Ammon's horn (tissue), 1 donor: ENCODE measurements around the gene BANP.
"Not testable (repeated sequence)": the region's sequence is repeated elsewhere in the genome, so short reads cannot be mapped to it uniquely, and the experiment has no call there.

Experiments used
- DNase-seq: peaks from one replicate; pipeline ENCODE4 v3.0.0-alpha.2; 2016; ENCODE audit warnings: low spot score

Gene BANP

DNA sequence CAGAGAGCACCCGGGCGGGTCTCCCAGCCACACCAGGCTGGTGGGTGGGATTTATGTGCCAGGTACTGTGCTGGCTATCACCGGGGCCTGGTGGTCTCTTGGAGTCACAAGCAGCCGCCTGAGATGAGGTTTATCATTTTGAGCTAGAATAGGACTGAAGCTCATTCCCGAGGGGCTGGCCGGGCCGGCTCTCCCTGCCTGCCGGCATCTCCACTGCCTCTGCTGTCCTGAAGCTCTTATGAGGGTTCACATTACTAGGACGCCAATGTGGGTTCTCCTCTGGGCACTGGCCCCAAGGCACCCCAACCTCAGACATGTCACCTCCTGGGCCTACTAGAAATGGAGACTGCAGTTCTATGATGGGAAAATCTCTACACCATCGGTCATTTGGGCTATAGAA, 137.4 kb downstream of the BANP start:
- not testable (repeated sequence) for DNase-seq

DNA sequence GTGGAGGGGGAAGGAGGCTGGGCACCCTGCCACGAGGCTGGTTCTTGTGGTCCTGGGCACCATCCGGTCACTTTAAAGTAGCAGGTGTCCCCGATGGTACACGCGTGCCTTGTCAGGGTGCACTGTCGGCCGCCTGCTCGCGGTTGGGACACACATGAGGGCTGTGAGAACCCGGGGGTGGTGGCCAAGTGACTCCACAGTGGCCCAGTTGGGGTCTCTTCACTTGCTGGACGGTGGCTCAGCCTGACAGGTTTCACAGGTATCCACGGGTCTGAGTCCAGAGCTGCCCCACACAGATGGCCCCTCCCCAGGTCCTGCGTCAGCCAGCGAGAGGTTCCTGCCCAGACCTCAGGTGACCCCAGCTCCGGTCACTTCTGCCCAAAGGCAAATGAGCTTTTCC, 137.8 kb downstream of the BANP start:
- not testable (repeated sequence) for DNase-seq

- peak; percentile 63 for DNase-seq
Measured at GRCh38 chr16:88089632-88090376, 138.6 kb downstream of the BANP start.

DNA sequence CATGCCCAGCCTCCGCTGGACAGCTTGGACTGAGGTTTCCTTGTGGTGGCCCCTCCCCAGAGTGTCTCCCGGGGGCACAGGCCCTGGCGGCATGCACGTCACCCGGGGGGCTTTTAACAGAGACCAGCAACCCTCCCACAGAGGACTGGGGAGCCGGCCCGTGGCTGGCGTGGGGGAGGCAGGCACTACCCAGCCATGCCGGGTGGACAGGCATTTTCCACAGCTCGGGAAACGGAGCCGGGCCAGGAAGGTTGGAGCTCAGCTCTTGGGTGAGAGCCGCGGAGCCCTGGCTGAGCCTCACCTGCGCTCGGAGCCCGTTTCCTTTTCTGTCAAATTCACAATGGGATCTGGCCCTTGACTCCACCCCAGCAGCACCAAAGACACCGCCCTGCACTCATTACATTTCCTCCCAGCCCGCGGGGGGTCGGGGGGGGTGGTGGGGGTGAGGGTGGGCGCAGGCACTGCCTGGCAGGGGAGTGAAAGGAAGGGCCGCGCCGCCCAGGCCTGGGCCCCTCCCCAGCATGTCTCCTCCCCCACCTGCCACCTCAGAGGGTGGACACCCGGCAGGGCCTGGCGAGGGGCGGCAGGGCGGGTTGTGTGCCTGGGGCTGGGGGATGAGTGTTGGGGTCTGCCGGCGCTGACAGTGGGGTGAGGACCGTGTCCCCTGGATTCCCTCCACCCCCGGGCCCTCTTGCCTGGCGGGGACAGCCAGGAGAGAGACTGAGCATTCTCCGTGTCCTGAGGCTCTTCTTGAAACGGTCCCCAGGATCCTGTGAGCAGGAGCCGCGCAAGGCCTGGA, 139.3 kb downstream of the BANP start:
- DNase-seq = not testable (repeated sequence)

DNA sequence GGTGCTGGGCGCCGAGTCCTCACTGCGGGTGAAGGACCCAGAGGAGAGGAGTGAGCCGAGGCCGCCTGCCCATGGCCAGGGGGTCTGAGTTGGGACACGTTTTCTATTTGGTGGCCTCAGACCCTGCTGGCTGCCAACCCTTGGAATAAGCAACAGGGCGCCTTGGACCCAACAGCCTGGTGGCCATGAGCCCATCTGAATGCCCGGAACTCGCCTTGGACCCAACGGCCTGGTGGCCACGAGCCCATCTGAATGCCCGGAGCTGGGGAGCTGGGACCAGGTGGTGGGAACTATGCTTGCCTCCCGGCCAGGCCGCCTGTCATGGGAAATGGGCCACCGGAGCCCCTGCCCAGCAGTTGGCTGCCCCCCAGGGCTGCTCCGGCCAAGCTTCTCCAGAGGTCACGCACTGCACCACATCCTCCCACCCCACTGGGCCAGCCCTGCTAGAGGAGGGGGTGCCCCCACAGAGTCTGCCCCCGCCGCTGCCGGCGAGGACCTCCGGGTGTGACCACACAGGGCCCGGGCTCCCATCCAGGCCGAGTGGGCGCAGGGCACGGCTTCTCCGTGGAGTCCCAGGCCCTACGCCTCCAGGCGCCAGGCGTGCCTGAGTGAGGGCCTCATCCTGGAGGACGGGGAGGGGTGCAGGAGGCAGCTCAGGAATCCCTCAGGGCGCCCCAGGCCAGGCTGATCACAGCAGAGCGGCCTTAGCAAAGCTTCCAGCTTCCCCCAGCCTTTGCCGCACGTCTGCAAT, 140.2 kb downstream of the BANP start:
- DNase-seq = not testable (repeated sequence)

DNA sequence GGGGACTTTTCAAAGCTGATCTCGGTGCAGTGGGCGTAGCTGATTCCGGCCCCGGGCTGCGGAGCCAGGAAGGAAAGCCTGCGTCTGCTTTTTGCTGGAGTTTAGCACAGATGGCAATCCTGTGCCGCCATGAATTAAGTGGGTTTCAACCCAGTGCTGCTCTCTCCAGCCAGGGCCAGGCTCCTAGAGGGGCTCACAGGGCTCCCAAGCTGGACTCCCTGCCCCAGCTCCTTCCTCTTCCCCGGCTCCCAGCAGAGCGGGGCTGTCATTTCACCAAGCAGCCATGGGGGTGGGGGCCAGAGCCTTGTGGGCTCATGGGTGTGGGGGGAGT, 140.7 kb downstream of the BANP start:
- DNase-seq = not testable (repeated sequence)

GRCh38 chr16:88092791-88093555, 141.7 kb downstream of the BANP start:
- DNase-seq = not testable (repeated sequence)

GRCh38 chr16:88093556-88094252, 142.5 kb downstream of the BANP start:
- DNase-seq = not testable (repeated sequence)

DNA sequence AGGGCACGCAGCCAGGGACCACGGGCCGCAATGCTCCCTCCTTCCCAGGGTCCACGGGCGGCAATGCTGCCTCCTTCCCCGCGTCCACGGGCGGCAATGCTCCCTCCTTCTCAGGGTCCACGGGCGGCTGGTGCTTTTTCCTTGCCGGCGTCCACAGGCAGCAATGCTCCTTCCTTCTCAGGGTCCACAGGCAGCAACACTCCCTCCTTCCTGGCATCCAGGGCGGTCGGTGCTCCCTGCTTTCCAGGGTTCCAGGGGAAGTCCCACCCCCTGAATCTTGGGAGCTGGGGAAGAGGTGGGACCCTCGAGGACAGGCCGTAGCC, 143.0 kb downstream of the BANP start:
- not testable (repeated sequence) for DNase-seq

- not testable (repeated sequence) for DNase-seq
Measured at GRCh38 chr16:88094900-88095299, 143.7 kb downstream of the BANP start.

DNA sequence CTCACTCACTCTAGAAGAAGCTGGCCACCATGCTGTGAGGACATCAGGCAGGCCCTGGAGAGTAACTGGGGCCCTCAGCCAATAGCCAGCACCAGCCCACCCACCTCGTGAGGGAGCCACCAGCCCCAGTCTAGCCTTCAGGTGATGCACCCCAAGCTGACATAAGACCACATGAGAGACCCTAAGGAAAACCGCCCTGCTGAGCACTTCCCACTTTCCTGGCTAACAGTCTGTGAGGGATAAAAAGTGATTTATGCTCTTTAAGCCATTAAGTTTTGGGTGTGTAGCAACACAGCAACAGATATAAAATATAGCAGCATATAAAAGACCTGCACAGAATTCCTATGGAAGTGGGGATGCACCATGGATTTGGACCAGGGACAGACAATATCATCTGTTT, 145.4 kb downstream of the BANP start:
- DNase-seq = not testable (repeated sequence)

- not testable (repeated sequence) for DNase-seq
Measured at GRCh38 chr16:88098731-88099562, 147.7 kb downstream of the BANP start.

DNA sequence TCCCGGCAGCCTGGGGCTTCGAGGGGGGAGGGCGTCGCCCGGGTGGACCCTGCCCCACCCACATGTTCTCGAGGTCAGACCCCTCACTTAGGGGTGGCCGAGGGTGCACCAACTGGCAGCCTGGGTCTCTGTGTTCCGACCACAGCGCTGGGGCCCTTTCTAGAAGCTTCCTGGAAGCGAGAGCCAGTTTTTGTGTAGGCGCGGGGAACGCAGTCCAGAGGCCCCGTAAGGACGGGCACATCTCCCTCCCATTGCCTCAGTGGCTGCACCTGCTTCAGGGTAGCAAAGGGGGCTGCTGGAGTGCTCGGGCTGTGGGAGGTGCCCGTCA, 148.3 kb downstream of the BANP start:
- no peak for DNase-seq

DNA sequence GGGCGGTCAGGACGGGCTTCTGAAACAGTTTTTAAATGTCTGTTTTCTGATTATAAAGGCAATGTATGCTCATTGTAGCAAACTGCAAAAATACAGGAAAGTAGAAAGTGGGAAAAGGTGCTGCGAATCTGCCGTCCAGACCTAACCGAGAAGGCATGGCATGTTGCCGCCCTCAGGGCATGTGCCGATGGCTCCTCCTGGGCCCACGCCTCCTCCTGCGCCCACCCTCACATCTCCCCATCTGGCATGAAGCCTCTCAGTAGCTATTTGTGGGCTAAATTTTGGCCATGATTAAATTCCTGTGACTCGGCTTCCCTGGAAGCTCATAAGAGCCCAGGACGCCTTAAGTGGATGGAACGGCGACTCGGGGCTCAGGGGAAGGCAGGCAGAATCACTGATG, 148.7 kb downstream of the BANP start:
- not testable (repeated sequence) for DNase-seq

DNA sequence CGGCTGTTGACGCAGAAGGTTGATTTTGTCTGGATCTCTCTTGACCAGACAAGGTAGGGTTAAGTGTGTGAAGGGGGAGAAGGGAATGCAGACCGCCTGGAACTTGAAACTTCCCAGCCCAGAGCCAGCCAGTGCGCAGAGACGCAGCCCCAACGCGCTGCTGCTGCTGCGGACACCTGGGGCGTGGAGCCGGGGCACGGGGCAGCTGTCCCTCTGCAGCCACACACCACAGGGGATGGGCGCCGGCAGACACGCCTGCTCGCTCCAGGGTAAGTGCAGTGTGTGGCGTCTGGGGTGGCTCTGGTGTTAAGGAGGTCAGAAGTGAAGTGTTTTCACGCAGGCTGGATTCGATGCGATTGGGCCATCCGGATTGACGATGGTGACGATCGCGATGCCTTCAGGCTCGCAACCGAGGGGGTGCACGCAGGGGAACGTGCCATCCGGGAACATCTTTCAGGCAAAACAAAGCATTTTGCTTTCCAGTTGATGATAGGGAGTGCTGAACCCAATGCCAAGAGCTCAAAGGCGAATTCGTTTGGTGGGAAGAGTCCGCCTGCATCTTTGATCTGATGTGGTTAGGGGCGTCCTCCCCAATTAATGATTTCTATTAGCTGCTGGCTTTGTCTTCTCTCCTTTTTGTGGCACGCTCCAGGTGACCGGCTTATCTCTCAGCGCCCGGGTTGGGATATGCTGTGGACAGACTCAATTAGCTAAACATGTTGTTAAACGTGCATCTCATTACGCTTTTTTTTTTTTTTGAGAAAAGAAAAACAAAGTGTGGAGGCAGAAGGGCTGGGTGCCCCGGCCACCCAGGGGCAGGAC, 149.8 kb downstream of the BANP start:
- DNase-seq = not testable (repeated sequence)

- DNase-seq = not testable (repeated sequence)
Measured at GRCh38 chr16:88101623-88102105, 150.4 kb downstream of the BANP start.

GRCh38 chr16:88102597-88102996, 151.4 kb downstream of the BANP start:
- no peak for DNase-seq

DNA sequence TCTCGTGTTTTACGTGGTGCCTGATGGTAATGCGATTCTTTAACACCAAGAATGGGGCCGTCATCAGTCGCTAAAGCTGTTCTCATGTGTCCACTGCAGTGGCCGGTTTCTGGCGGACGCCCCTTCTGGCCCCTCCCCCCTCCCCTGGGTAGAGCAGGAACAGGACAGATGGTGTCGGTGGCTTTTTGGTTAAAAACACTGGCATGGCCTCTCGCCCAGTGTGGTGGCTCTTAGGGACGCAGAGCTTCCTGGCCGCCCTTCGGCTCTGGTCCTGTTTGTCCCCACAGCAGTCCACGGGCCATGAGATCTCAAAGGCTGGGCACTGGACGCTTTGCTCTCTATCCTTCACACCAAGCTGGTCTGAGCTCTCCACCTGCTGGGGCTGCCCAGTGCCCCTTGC, 151.8 kb downstream of the BANP start:
- no peak for DNase-seq

GRCh38 chr16:88103581-88104188, 152.5 kb downstream of the BANP start:
- DNase-seq = no peak
